Measurements from ENCODE around the gene EPN2.

Gene EPN2

DNA sequence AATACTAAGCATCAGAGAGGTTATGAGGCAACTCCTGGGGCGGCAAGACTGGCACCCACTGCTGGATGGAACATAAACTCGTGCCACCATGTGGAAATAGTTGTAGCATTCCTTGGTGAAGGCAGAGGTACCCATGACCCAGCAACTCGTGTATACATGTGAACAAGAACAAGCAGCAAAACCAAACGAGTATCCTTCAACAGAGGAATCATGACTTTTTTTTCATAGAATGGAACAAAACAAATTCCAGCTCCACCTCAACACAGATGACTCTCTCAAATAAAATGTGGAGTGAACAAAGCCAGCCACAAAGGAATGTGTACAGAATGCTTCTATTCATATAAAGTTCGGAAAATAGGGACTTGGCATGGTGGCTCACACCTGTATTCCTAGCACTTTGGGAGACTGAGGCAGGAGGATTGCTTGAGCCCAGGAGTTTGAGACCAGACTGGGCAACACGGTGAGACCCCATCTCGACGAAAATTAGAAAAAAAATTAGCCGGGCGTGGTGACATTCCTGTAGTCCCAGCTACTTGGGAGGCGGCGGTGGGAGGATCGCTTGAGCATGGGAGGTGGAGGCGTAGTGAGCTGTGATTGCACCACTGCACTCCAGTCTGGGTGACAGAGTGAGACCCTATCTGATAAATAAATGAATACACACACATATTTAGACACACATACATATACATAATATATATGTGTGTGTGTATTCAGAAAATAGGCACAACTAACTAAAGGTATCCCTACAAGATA is 90.0 kb downstream of the EPN2 start:
- no peak overlapping the region for H3K4me3 ChIP-seq (ENCODE audit: insufficient read depth in 1 of 2, low read depth in 1 of 2, low read length in 2 of 2)
- 79% methylated on average over 13 of the region's 14 CpGs for WGBS
- H4K91ac ChIP-seq (ENCODE audit: low read length): no peak overlapping the region

DNA sequence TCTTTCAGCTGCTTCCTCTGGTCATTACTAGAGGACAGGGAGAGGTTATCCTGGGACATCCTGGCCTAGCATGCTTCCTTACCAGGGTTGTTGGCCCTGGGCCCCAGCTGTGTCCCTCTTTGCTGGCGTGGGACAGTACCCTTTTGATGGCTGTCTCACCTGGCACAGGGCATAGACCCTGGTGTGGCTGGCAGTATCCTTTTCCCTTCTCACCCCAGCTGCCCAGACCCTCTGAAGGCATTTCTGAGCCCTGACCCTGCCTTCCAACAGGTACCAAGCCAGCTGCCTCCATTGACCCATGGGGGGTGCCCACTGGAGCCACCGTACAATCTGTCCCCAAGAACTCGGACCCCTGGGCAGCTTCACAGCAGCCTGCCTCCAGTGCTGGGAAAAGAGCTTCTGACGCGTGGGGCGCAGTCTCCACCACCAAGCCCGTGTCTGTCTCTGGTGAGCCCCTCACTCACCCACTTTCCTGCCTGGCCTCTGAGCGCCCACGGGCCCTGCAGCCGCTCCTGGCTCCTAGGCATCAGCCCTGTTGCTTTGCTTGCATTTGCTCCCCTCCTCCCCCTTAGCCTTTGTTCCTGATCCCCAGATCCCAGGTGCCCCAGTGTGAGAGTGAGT is 91.4 kb downstream of the EPN2 start:
- H3K4me2 ChIP-seq (ENCODE audit: low read length, poor library complexity, severe bottlenecking): no peak overlapping the region
- H4K91ac ChIP-seq (ENCODE audit: low read length): no peak overlapping the region
- H2BK5ac ChIP-seq (ENCODE audit: low read depth, low read length, poor library complexity, severe bottlenecking): no peak overlapping the region
- no peak overlapping the region for H2BK15ac ChIP-seq (ENCODE audit: low read depth, poor library complexity, severe bottlenecking)
- H3K4ac ChIP-seq (ENCODE audit: low read depth in 1 of 2, low read length in 2 of 2): no peak overlapping the region
- no peak overlapping the region for H3K4me3 ChIP-seq (ENCODE audit: insufficient read depth in 1 of 2, low read depth in 1 of 2, low read length in 2 of 2)
- H2BK12ac ChIP-seq (ENCODE audit: low read length in 2 of 2): no peak overlapping the region
- H3K27me3 ChIP-seq (ENCODE audit: control insufficient read depth in 1 of 2, insufficient read depth in 1 of 2, low read length in 2 of 2): no peaks in the 10 kb centered on the region
- H3K9me3 ChIP-seq (ENCODE audit: control insufficient read depth, low read length): peaks cover 2% of the 10 kb centered on the region
- no peak overlapping the region for H3K23ac ChIP-seq (ENCODE audit: low read length in 2 of 2)
- H3K18ac ChIP-seq (ENCODE audit: low read depth in 1 of 2, low read length in 2 of 2): no peak overlapping the region
- peaks cover 22 to 49% of the 10 kb centered on the region in 2 experiments for H3K36me3 ChIP-seq (ENCODE audit: control insufficient read depth in 1 of 2, insufficient read depth in 2 of 2, low read depth in 1 of 2, low read length in 2 of 2)
- peaks cover 44% of the 10 kb centered on the region for H3K4me1 ChIP-seq (ENCODE audit: control insufficient read depth, insufficient read depth, low read depth, low read length)
- DNase-seq: no peak
- H3K14ac ChIP-seq (ENCODE audit: low read length in 2 of 2): no peak overlapping the region
- no peak overlapping the region for H3K27ac ChIP-seq (ENCODE audit: low read length, poor library complexity, severe bottlenecking)
- no peak overlapping the region for H2AFZ ChIP-seq (ENCODE audit: low read depth, low read length)
- WGBS: 96% methylated on average over 10 of the region's 10 CpGs
- no peak overlapping the region for H3K9ac ChIP-seq (ENCODE audit: low read length)
- H4K8ac ChIP-seq (ENCODE audit: low read length): no peak overlapping the region
- no peak overlapping the region for H2BK120ac ChIP-seq (ENCODE audit: low read depth, low read length)
- H3K79me1 ChIP-seq (replicated peaks; ENCODE audit: low read length, poor library complexity, severe bottlenecking): peaks cover 11% of the 10 kb centered on the region
- H2AK5ac ChIP-seq (ENCODE audit: low read length, severe bottlenecking): peak overlapping the region; percentile 99

More for the DNA sequence above, 90.0 kb downstream of the EPN2 start:
- Histone ChIP-seq H3K9ac (ENCODE audit: low read length) (no peak overlapping the region), H3K4me2 (ENCODE audit: low read length, poor library complexity, severe bottlenecking) (no peak overlapping the region), H2BK15ac (ENCODE audit: low read depth, poor library complexity, severe bottlenecking) (no peak overlapping the region), H2BK12ac (ENCODE audit: low read length in 2 of 2) (no peak overlapping the region), H2AFZ (ENCODE audit: low read depth, low read length) (no peak overlapping the region), H3K27ac (ENCODE audit: low read length, poor library complexity, severe bottlenecking) (peak overlapping the region; percentile 80), H2BK120ac (ENCODE audit: low read depth, low read length) (no peak overlapping the region), H3K14ac (ENCODE audit: low read length in 2 of 2) (no peak overlapping the region), H3K36me3 (ENCODE audit: control insufficient read depth in 1 of 2, insufficient read depth in 2 of 2, low read depth in 1 of 2, low read length in 2 of 2) (peaks cover 16 to 47% of the 10 kb centered on the region in 2 experiments), H2AK5ac (ENCODE audit: low read length, severe bottlenecking) (no peak overlapping the region), H3K23ac (ENCODE audit: low read length in 2 of 2) (no peak overlapping the region), H3K18ac (ENCODE audit: low read depth in 1 of 2, low read length in 2 of 2) (no peak overlapping the region), H3K9me3 (ENCODE audit: control insufficient read depth, low read length) (peaks cover 2% of the 10 kb centered on the region), H3K79me1 (replicated peaks; ENCODE audit: low read length, poor library complexity, severe bottlenecking) (peaks cover 5% of the 10 kb centered on the region), H2BK5ac (ENCODE audit: low read depth, low read length, poor library complexity, severe bottlenecking) (no peak overlapping the region), H3K4ac (ENCODE audit: low read depth in 1 of 2, low read length in 2 of 2) (no peak overlapping the region), H3K27me3 (ENCODE audit: control insufficient read depth in 1 of 2, insufficient read depth in 1 of 2, low read length in 2 of 2) (no peaks in the 10 kb centered on the region), H4K8ac (ENCODE audit: low read length) (no peak overlapping the region), H3K4me1 (ENCODE audit: control insufficient read depth, insufficient read depth, low read depth, low read length) (peaks cover 36% of the 10 kb centered on the region)
- peak; percentile 58 for DNase-seq

DNA sequence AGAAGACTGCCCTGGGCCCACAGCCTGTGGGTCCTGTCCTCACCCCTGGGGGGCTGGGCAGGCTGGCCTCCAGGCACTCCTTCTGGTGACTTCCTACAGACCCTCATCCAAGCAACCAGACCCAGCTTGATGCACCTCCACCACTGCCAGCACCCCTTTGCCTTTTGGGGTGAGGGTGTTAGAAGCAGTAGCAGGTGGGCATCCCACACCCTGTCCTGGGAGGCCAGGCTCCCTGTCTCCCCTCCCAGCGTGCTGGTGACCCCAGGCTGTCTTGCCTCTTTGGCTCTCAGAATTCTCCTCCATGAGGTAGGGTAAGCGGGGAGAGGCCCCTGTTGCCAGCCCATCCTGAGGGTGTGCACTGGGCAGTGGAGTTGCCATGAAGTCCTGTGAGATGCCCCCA is 92.0 kb downstream of the EPN2 start:
- H4K8ac ChIP-seq (ENCODE audit: low read length): no peak overlapping the region
- H4K91ac ChIP-seq (ENCODE audit: low read length): no peak overlapping the region
- H3K4me1 ChIP-seq (ENCODE audit: control insufficient read depth, insufficient read depth, low read depth, low read length): peaks cover 44% of the 10 kb centered on the region
- no peak overlapping the region for H2BK12ac ChIP-seq (ENCODE audit: low read length in 2 of 2)
- peaks cover 2% of the 10 kb centered on the region for H3K9me3 ChIP-seq (ENCODE audit: control insufficient read depth, low read length)
- H3K27me3 ChIP-seq (ENCODE audit: control insufficient read depth in 1 of 2, insufficient read depth in 1 of 2, low read length in 2 of 2): no peaks in the 10 kb centered on the region
- H3K9ac ChIP-seq (ENCODE audit: low read length): no peak overlapping the region
- peak overlapping the region; percentile 1 for H2AK5ac ChIP-seq (ENCODE audit: low read length, severe bottlenecking)
- H3K4me2 ChIP-seq (ENCODE audit: low read length, poor library complexity, severe bottlenecking): no peak overlapping the region
- H3K14ac ChIP-seq (ENCODE audit: low read length in 2 of 2): no peak overlapping the region
- H2BK120ac ChIP-seq (ENCODE audit: low read depth, low read length): no peak overlapping the region
- H3K79me1 ChIP-seq (replicated peaks; ENCODE audit: low read length, poor library complexity, severe bottlenecking): peaks cover 16% of the 10 kb centered on the region
- no peak overlapping the region for H3K23ac ChIP-seq (ENCODE audit: low read length in 2 of 2)
- no peak overlapping the region for H3K4me3 ChIP-seq (ENCODE audit: insufficient read depth in 1 of 2, low read depth in 1 of 2, low read length in 2 of 2)
- H2BK5ac ChIP-seq (ENCODE audit: low read depth, low read length, poor library complexity, severe bottlenecking): no peak overlapping the region
- no peak overlapping the region for H3K4ac ChIP-seq (ENCODE audit: low read depth in 1 of 2, low read length in 2 of 2)
- H3K18ac ChIP-seq (ENCODE audit: low read depth in 1 of 2, low read length in 2 of 2): no peak overlapping the region
- H2AFZ ChIP-seq (ENCODE audit: low read depth, low read length): no peak overlapping the region
- WGBS: 98% methylated on average over 2 of the region's 2 CpGs
- H3K36me3 ChIP-seq (ENCODE audit: control insufficient read depth in 1 of 2, insufficient read depth in 2 of 2, low read depth in 1 of 2, low read length in 2 of 2): peaks cover 28 to 49% of the 10 kb centered on the region in 2 experiments
- H2BK15ac ChIP-seq (ENCODE audit: low read depth, poor library complexity, severe bottlenecking): no peak overlapping the region
- DNase-seq: no peak
- H3K27ac ChIP-seq (ENCODE audit: low read length, poor library complexity, severe bottlenecking): no peak overlapping the region

- Histone ChIP-seq H2BK120ac (ENCODE audit: low read depth, low read length) (no peak overlapping the region), H2BK15ac (ENCODE audit: low read depth, poor library complexity, severe bottlenecking) (no peak overlapping the region), H3K9me3 (ENCODE audit: control insufficient read depth, low read length) (peaks cover 2% of the 10 kb centered on the region), H3K36me3 (ENCODE audit: control insufficient read depth in 1 of 2, insufficient read depth in 2 of 2, low read depth in 1 of 2, low read length in 2 of 2) (peaks cover 31 to 52% of the 10 kb centered on the region in 2 experiments), H3K27ac (ENCODE audit: low read length, poor library complexity, severe bottlenecking) (no peak overlapping the region), H3K4ac (ENCODE audit: low read depth in 1 of 2, low read length in 2 of 2) (no peak overlapping the region), H2AFZ (ENCODE audit: low read depth, low read length) (no peak overlapping the region), H3K4me1 (ENCODE audit: control insufficient read depth, insufficient read depth, low read depth, low read length) (peaks cover 44% of the 10 kb centered on the region), H3K4me3 (ENCODE audit: insufficient read depth in 1 of 2, low read depth in 1 of 2, low read length in 2 of 2) (no peak overlapping the region), H2BK12ac (ENCODE audit: low read length in 2 of 2) (no peak overlapping the region), H2BK5ac (ENCODE audit: low read depth, low read length, poor library complexity, severe bottlenecking) (no peak overlapping the region), H2AK5ac (ENCODE audit: low read length, severe bottlenecking) (peak overlapping the region; percentile 4), H4K8ac (ENCODE audit: low read length) (no peak overlapping the region), H3K27me3 (ENCODE audit: control insufficient read depth in 1 of 2, insufficient read depth in 1 of 2, low read length in 2 of 2) (no peaks in the 10 kb centered on the region), H3K18ac (ENCODE audit: low read depth in 1 of 2, low read length in 2 of 2) (no peak overlapping the region), H3K9ac (ENCODE audit: low read length) (no peak overlapping the region), H4K91ac (ENCODE audit: low read length) (no peak overlapping the region), H3K4me2 (ENCODE audit: low read length, poor library complexity, severe bottlenecking) (no peak overlapping the region), H3K14ac (ENCODE audit: low read length in 2 of 2) (no peak overlapping the region), H3K79me1 (replicated peaks; ENCODE audit: low read length, poor library complexity, severe bottlenecking) (peaks cover 18% of the 10 kb centered on the region), H3K23ac (ENCODE audit: low read length in 2 of 2) (no peak overlapping the region)
- no peak for DNase-seq
- 100% methylated on average over 1 of the region's 2 CpGs for WGBS
Measured at GRCh38 chr17:19329839-19330238, 92.7 kb downstream of the EPN2 start.

Measured in mesenchymal stem cell (in vitro differentiated cells and primary cell).